Measurements from ENCODE around the gene ZNF593.

ZNF593 gene

DNA sequence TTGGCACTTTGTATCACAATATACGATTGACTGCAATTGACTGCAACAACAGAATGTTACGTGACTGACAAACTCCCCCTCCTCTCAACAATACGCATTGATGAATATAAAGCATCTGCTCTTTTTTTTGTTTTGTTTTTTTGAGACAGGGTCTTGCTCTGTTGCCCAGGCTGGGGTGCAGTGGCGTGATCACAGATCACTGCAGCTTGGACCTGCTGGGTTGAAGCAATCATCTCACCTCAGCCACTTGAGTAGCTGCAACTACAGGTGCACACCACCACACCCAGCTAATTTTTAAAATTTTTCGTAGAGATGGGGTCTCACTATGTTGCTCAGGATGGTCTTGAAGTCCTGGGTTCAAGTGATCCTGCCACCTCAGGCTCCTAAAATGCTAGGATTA, 43.0 kb downstream of the ZNF593 start:
- no peak for DNase-seq

DNA sequence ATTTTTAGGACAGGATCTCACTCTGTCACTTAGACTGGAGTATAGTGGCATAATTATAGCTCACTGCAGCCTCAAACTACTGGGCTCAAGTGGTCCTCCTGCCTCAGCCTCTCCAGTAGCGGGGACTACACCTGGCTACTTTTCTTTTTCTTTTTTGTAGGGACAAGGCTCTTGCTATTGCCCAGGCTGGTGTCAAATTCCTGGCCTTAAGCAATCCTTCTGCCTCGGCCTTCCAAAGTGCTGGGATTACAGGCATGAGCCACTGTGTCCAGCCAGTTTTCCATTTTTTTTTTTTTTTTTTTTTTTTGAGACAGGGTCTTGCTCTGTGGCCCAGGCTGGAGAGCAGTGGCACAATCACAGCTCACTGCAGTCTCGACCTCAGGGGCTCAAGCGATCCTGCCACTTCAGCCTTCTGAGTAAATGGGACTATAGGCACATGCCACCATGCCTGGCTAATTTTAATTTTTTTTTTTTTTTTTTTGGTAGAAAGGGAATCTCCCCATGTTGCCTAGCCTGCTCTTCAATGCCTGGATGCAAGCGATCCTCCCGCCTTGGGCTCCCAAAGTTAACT, 43.7 kb downstream of the ZNF593 start:
- DNase-seq: no peak

DNA sequence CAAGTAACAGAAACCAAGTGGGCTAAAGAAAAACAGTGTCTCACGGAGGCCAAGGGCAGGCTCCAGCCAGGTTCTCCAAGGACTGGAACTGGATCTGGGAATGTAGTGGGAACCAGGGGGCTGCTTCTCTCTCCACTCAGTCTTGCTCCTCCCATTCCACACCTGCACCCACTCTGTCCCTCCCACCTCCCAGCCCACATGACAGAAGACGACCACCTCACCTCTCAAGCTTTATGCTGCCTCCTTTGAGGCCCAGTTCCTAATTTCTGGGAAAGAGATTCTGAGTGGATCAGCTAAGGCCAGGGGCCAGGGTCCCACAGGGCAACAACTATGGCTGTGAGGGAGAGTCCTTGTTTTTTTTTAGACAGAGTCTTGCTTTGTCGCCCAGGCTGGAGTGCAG, 45.5 kb downstream of the ZNF593 start:
- DNase-seq: no peak

DNA sequence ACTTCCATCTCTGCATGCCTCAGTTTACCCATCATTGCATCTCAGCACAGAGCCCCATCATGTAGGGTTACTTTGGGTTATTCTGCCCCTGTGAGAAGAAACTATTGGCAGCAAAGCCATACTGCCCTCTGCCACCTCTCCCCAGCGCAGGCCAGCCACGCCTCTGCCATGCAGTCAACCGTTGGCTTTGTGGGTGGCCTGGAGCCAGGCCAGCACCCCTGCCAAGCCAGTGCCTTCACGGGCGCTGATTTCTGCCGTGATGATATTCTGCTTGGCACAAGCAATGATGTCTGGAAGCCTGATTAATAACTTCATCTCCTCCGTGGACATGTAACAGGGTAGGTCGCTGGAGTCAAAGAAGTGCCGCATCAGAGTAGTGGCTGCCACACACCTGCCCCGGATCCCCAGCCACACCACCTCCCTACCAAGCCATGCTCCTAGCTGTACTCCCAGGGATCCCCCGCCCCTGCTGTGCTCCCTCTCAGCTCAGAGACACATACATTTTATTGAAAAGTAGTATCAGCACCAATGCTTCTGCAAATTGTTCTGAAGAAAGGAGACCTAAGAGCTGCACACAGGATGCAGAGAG, 49.3 kb downstream of the ZNF593 start:
- DNase-seq: no peak

Measured in fibroblast of skin of back (primary cell).